Stimulated activated naive CD8-positive, alpha-beta T cell treated with anti-CD3 and anti-CD28 coated beads, Interleukin-15, Interleukin-2, amounts not matched to agents 100 U/mL and 50 U/mL, for 24 hours (primary cell): Measurements from ENCODE around the gene ADGRD2.

Experiments used
- ATAC-seq: fragments of 150-1000 bp; cut with Tn5 transposase; one replicate; pipeline ENCODE4 v1.10.0; 2021
- DNase-seq: peaks from one replicate; pipeline ENCODE4 v3.0.0; 2021

Gene ADGRD2

DNA sequence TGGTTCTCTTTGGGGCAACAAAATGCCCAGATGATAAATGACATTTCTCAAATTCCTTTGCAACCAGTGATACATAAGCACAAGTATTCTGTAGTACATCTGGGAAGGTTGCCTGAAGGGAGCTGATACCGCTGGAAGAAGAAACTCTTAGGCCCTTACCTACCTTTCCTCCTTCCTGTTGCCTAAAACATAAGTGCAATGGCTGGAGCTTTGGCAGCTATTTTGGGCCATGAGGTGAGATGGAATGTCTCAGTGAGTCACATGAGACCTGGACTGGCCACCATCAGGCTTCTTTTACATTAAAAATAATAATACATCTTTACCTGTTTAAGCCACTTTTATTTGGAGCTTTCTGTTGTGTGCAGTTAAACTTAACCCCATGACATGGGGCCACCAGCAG, 11.2 kb upstream of the ADGRD2 start:
- ATAC-seq: no peak
- no peak for DNase-seq

DNA sequence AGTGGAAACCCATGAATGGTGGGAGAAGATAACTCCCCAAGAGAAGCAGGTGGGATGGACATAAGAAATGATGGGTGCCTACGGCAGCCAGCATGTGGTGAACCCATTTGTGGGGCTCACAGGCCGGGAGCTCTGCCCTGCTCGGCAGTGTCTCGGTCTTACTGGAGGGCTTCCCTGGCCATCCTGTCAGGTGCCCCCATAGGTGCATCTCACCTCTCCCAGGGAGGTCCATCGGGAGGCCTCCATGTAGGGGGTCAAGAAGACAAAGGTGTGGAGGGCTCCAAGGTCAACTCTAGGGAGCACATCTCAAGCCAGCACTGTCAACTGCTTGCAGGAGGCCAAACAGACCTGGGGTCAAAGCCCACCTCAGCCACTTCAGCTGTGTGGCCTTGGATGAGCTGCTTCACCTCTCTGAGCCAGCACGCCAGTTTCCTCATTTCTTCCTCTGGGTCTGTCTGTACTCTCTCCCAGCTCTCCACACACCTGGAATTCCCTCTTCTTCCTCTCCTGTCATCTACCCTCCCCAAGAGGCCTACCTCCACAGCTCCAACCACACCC, 10.5 kb upstream of the ADGRD2 start:
- DNase-seq: no peak
- no peak for ATAC-seq

DNA sequence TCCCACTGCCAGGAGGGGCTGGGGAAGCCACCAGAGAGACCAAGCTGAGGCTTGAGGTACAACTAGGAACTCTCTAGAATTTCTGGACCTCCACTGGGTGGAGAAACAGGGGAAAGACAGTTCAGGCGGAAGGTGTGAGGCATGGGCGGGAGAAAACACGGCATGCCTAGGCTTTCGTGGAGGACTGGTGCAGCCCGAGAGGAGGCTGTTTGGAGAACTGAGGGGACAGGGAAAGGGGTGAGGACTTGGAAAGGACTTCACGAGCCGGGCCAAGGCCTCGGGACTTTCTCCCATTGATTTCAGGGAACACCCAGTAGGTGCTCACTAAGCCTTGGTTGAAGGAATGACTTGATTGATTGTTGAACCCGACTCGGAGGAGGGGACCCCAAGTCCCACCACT, 9.5 kb upstream of the ADGRD2 start:
- DNase-seq (no peak), ATAC-seq (no peak)

DNA sequence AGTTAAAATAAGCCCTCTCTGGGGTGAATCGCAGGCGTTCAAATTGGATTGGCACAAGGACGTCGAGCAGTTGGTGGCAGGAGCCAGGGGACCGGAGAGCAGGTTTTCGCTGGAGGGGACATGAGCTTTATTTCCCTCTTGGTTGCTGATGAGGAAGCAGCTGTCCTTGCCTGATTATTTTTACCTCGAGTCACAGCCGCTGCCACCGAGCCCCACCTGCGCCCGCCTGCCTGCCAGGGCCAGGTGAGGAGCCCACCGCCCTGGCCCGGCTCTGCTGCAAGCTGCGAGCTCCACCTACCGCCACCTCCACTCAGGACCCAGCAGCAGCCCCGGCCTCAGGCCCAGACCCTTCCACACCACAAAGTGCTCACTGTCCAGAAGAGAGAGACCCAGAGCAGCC, 9.0 kb upstream of the ADGRD2 start:
- DNase-seq: no peak
- ATAC-seq: peak; percentile 28

DNA sequence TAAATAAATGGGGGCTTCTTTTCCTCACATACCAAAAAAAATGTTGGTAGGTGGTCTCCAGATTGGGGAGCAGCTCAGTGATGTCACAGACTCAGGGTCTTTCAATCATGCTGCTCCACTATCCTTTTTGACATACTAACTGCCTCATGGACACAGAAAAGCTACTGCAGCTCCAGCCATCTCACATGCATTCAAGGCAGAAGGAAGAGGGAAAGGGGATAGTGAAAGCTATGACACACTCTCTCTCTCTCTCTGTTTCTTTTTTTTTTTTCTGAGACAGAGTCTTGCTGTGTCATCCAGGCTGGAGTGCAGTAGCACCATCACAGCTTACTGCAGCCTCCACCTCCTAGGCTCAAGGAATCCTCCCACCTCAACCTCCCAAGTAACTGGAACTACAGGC, 7.9 kb upstream of the ADGRD2 start:
- DNase-seq: no peak
- ATAC-seq: no peak

DNA sequence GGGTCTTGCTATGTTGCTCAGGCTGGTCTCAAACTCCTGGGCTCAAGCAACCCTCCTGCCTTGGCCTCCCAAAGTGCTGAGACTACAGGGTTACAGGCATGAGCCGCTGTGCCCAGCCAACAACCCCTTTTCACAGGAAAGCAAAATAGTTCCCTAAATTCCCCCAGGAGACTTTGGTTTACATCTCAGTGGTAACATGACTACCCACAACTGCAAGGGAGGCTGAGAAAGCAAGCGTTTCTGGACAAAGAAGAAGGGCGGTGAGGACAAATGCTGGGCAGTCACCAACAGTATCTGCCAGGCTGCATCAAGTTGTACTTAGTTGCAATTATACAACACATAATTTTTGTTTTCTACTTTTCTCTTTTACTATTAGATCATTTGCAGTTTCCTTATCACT, 7.4 kb upstream of the ADGRD2 start:
- no peak for DNase-seq
- no peak for ATAC-seq

DNA sequence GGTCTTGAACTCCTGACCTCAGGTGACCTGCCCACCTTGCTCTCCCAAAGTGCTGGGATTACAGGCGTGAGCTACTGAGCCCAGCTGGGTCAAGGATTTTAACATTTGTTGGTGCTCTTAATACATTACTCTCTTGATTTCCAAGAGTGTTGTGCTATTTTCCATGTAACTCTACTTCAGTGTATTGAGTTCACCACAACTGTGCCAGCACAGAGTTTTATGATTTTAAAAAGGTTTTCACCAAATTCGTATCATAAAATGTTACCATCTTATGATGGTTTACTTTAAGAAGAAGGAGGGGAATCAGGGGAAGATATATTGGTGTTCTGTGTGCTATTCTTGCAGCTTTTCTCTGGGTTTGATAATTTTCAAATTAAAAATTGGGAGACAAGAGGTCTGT, 6.6 kb upstream of the ADGRD2 start:
- no peak for DNase-seq
- no peak for ATAC-seq

DNA sequence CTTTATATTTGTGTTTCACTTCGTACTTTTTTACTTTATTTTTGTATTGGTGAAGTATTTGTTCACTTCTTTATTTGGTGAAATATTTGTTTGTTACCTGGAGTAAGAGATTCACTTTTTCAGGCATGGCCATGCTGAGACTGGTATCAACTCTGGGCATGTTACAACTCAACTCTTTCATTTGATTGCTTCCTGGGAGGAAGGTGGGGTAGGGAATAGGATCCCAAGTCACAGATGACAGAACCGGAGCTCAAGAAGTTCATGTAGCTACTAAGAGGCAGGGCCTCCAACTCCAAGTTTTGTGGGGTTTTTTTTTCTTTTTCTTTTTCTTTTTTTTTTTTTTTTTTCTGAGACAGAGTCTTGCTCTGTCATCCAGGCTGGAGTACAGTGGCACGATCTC, 6.1 kb upstream of the ADGRD2 start:
- ATAC-seq (no peak), DNase-seq (no peak)

DNA sequence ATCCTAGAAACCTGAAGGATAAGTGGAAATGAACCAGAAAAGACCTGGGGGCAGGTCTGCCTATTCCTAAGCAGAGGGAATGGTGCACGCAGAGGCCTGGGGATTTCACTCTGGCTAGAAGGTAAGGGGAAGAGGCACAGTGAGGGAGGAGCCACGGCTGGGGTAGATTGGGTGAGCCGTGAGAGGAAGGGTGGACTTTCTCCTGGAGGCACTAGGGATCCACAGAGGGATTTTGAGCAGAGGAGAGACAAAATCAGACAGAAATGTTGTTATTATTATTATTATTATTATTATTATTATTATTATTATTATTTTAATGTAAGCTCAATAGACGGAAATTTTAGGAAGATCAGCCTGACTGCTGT, 3.0 kb upstream of the ADGRD2 start:
- DNase-seq: no peak
- ATAC-seq: no peak

DNA sequence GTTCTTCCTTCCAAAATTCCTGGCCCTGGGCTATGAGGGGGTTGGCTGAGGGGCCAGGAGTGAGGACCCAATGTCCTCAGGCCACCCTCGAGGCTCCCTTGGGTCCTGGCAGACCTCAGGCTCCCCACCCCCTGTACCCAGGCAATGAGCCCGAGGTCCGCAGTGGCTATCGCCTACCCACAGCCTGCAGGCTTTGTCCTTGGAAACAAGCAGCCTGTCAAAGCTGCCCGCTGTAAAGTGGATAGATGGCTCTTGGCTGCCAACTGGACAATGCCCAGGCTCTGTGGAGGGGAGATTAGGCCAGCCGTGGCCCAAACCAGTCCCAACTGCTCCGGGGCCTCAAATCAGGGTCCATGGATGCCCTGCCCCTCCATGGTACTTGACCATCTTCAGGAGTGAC, 2.2 kb upstream of the ADGRD2 start:
- ATAC-seq: no peak
- no peak for DNase-seq

DNA sequence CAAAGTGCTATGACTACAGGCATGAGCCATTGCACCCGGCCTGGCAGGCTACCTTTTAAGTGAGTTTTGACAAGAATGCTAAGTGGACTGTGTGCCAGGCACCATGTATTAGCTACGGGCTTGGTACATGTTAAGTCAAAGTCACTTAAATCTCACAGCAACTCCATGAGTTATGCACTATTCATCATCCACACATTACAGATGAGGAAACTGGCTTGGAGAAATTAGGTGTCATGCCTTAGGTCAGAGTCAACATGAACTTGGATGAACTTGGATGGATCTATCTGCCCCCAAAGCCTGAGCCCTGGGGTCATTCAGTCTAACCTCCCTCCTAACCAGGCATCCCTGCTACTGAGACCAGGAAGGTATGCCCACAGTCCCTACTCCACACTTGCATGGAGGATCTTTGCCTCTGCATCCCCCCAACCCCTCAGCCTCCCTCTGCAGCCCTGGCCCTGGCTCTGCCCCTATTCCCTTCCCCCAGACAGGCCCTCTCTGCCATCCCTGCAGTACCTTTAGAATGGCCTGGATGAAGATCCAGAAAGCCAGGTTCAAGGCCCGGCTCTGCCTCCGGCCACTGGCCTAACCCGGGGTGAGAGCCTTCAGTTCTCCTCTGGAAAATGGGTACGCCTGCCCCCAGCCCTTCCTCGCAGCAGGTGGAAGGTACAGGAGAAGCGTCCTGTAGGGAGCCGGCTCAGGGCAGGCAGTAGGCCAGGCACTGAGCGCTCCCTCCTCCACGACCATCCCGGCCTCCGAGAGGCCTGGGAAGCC, 685 bp upstream of the ADGRD2 start:
- DNase-seq (no peak), ATAC-seq (no peak)

DNA sequence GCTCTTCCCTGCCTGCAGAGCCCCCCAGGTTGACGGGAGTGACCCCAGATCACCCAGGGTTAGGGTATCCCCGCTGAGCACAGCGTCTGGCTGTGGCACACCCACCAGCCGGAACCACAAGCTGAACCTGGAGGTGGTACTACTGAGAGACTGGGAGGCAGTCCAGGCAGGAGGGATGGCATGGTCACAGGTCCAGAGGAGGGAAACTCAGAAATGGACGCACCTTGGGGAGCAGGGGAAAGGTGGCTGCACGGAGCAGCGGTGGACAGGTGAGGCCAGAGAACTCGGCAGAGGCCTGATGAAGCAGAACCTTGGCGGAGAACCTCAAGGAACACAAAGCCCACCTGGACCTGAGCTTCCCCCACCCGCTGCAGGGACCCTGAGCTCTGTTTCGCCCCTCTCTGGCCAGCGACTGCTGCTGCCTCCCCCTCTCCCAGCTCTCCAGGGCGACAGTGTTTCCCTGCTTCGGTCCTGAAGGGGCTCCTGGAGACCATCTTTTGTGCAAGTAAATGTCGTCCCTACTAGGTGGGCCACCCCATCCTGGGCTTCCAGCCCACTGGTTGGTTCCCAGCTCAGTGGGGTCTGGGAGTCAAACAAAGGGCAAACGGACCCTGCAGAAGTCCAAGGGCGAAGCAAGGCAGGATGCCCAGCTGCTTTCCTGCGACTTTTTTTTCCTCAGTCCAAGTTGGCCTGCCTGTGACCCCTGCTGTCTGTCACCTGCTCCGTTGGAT, 845 bp downstream of the ADGRD2 start:
- DNase-seq (no peak), ATAC-seq (no peak)

DNA sequence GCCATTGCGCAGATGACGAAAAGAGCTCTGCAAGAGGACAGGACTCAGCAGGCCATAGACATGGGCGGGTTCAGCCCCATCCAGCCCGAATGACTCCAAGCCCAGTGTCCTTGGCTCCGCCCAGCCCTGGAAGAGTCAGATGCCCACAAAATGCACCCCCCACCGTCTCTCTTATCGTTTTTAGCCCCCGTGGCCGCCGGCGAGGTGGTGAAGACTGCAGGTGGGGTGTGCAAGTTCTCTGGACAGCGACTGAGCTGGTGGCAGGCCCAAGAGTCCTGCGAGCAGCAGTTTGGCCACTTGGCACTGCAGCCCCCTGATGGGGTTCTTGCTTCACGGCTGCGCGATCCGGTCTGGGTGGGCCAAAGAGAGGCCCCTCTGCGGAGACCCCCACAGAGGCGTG, 2.1 kb downstream of the ADGRD2 start:
- no peak for ATAC-seq

DNA sequence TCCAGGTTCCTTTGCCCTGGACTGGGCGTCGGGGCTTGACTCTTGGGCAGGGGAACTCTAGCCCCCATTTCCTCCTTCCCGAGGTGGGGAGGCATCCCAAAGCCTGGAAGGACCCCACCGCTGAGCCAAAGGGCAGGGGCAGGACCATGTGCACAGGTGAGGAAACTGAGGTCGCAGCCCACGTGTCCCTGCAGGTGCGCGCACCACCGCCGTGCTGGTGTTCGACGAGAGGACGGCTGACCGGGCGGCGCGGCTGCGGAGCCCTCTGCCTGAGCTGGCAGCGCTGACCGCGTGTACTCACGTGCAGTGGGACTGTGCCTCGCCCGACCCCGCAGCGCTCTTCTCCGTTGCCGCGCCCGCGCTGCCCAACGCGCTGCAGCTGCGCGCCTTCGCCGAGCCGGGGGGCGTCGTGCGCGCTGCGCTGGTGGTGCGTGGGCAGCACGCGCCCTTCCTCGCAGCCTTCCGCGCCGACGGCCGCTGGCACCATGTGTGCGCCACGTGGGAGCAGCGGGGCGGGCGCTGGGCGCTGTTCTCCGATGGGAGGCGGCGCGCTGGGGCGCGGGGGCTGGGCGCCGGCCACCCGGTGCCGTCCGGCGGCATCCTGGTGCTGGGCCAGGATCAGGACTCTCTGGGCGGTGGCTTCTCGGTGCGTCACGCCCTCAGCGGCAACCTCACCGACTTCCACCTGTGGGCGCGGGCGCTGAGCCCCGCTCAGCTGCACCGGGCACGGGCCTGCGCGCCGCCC, 2.8 kb downstream of the ADGRD2 start:
- DNase-seq (no peak), ATAC-seq (no peak)

More for the DNA sequence above, 2.1 kb downstream of the ADGRD2 start:
- DNase-seq: no peak

DNA sequence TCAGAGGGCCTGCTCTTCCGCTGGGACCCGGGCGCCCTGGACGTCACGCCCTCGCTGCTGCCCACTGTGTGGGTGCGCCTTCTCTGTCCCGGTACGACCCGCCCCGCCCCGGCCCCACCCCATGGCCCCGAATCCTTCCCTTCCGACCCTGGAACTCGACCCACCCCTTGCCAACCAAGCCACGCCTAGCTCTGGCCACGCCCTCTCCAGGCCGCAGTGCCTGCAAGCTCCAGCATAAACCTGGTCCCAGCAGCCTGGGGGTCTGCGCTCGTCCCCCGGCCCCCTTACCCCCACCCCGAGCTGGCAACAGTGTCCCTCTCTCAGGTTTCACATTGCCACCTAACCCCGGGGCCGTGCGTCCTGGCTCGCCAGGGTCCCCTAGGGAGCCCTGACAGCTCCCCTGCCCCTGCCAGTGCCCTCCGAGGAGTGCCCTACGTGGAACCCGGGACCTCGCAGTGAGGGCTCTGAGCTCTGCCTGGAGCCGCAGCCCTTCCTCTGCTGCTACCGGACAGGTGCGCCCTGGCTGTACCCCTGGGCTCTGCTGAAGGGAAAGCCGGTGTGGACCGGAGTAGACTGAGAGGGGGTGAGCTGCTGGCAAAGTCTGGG, 3.4 kb downstream of the ADGRD2 start:
- no peak for ATAC-seq
- DNase-seq: peak; percentile 14

DNA sequence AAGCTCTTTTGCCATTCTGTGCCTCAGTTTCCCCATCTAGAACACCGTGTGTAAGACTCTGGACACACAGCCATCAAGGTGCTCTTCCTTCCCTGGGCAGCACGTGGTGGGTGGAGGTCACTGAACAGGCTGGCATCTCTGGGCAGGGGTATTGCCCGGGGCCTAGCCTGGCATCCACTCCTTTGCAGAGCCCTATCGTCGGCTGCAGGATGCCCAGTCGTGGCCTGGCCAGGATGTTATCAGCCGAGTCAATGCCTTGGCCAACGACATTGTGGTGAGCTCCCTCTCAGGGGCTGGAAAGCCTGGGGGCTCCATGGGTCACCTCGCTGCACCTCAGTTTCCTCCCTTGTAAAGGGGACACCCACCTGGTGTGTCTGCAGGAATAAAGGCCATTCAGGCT, 4.0 kb downstream of the ADGRD2 start:
- DNase-seq (no peak), ATAC-seq (no peak)

DNA sequence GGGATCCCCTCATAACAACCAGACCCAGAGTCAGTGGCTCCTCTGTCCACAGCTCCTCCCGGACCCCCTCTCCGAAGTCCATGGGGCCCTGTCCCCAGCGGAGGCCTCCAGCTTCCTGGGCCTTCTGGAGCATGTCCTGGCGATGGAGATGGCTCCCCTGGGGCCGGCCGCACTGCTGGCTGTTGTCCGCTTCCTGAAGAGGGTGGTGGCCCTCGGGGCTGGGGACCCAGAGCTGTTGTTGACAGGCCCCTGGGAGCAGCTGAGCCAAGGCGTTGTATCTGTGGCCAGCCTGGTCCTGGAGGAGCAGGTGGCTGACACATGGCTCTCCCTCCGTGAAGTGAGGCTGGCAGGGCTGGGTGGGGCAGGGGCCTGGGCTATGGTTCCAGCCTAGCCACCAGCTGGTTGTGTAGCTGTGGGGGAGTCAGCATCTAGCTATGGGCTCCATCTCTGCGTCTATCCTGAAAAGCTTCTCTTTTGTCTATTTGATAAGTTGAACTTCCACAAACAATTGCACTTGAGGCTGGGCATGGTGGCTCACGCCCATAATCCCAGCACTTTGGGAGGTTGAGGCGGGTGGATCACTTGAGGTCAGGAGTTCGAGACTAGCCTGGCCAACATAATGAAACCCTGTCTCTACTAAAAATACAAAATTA, 4.7 kb downstream of the ADGRD2 start:
- ATAC-seq: no peak
- no peak for DNase-seq

DNA sequence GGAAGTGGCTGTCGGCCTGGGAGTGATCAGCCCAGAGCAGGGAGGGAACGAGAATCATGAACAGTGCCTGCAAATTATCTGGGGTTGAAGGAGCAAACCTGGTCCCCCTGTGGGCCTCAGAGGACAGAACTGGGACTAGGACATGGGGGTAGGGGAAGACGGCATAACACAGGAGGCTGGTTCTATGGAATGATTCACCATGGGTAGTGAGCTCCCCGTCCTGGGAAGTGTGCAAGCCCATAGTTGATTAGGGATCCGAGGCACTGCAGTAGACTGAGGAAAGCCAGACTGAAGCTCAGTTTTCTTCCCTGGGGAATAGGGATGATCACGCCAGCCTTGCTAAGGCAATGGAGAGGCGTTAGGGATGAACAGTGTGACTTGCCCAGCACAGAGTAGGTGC, 5.6 kb downstream of the ADGRD2 start:
- DNase-seq: no peak
- ATAC-seq: no peak

DNA sequence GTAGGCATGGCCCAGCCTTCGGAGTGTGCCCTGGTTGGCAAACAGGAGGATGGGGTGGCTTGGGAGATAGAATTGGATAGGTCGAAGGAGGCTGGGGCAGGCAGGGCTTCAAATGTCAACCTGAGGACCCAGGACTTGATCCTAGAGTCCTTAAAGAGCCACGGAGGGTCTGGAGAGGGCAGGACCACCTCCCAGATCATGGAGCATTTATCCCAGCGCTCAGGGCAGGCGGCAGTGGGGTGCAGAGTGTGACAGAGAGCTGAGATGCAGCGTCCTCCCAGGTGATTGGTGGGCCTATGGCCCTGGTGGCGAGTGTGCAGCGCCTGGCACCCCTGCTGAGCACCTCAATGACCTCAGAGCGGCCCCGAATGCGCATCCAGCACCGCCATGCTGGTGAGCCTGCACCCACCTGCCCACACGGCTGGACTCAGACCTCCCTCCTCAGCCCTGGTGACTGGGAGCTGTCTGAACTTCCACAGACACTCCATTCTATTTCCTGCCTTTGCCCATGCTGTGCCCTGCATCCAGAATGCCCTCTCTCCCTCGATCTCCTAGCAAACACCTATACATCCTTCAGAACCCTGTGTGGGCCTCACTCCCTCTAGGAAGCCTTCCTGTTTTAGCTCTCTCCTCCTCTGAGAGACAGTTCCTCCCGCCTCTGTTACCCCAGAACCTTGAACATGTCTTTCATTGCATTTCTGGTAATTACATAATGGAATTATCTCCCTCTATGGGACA, 6.3 kb downstream of the ADGRD2 start:
- ATAC-seq: no peak
- no peak for DNase-seq

DNA sequence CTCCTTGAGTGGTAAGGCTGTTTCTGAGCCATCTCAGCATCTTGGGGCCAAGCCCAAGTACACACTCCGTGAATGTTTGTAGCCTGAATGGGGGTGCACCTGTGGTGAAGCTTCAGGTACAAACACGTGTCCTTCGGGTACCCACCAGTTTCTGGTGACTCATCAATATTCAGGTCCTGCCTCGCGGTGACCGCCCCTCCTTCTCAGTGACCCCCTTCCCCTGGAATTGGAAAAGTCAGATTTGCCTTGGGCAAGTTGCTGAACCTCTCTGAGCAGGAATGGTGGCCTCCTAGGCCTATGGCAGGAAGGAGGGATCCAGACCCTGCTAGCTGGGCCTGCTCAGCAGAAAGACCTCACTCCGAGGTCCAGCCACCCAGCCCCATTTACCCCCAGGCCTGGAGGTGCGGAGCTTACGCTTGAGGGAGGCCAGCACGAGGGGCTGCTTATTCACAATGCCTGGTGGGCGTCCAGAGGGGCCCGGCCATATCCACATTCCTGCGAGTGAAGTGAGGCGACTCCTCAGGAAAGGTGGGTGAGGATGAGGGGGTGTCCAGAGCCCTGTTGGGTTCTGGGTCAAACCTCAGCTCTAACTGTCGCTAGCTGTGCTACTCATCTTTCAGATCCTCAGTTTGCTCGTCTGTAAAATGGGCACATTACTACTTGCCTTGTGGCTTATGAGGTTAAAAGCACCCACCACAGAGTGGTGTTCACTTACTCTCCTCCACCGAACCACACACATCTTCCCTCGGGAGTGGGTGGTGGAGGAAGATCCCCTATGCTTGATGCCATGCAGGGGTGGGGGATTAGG, 7.0 kb downstream of the ADGRD2 start:
- DNase-seq: no peak
- no peak for ATAC-seq
